Adrenal gland (tissue), 5 donors: ENCODE measurements around the gene OLIG2.

Experiments
- CTCF ChIP-seq, 6 experiments: fragments of 450-650 bp in 4 of 6; fragments of 200-600 bp in 2 of 6; sonication (generic) in 1 of 6; IDR thresholded peaks; 1 replicate in 5 of 6; 2 replicates in 1 of 6; pipeline versions ENCODE4 v1.5.1 to v1.8.0; 2016 to 2021; ENCODE audit warnings: antibody characterized with exemption in 6 of 6, mild to moderate bottlenecking in 2 of 6, moderate library complexity in 1 of 6
- POLR2A ChIP-seq, 2 donors: fragments of 450-650 bp; IDR thresholded peaks; one replicate each; pipeline ENCODE4 v1.6.1; 2017; ENCODE audit warnings: antibody characterized with exemption in 2 of 2, mild to moderate bottlenecking in 2 of 2, moderate library complexity in 1 of 2
- donor health status: DM: no; HTN: no; CAD: no.

DNA sequence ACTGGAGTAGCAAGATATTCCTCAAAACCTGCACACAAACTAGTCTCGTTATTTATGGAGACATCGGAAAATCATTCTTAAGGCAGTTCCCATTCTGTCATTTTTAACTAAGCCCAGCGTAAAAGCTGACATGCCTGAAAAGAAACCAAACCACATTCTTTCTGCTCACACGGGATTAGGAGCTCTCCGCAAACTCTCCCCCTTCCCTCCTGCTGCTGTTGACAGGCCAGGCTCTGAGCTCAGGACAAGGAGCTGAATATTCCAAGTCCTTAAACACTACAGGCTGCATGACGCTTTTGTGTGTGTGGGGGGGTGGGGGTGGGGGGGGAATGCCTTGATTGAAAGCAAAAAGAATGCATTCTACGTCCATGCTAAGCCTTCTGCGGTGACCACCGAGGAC, 49.4 kb downstream of the OLIG2 start:
- no peak for TF ChIP-seq POLR2A (IDR thresholded peaks at IDR 0.05)
- TF ChIP-seq CTCF (IDR thresholded peaks at IDR 0.05): no peak
